Liver (tissue), 9 donors: ENCODE data around the gene TAS2R14. TPM values are rescaled to one million over a fixed set of nuclear protein-coding genes. Genes with fewer than 3 reads are reported as not detected.

Source experiments
- DNase-seq: peaks from one replicate; pipeline ENCODE4 v3.0.0-alpha.2; 2017; ENCODE audit warnings: low spot score
- H3K27ac ChIP-seq, 2 donors: one replicate each; pipeline ENCODE4 v1.7.0; 2013; ENCODE audit warnings: inconsistent platforms in 2 of 2, low read length in 2 of 2, control low read depth in 1 of 2, low read depth in 1 of 2, mild to moderate bottlenecking in 1 of 2
- H3K27me3 ChIP-seq, 4 donors: one replicate each; pipeline versions ENCODE4 v1.6.1 to v1.7.0; 2013; ENCODE audit warnings: low read length in 3 of 4, inconsistent platforms in 1 of 4, mild to moderate bottlenecking in 1 of 4, moderate library complexity in 1 of 4; ENCODE audit not compliant: control insufficient read depth in 4 of 4, insufficient read depth in 4 of 4
- H3K36me3 ChIP-seq, 4 donors: one replicate each; pipeline versions ENCODE4 v1.6.1 to v1.7.0; 2013; ENCODE audit warnings: low read length in 3 of 4, mild to moderate bottlenecking in 3 of 4, low read depth in 1 of 4, moderate library complexity in 1 of 4; ENCODE audit not compliant: control insufficient read depth in 4 of 4, insufficient read depth in 3 of 4
- H3K4me1 ChIP-seq, 4 donors: one replicate each; pipeline versions ENCODE4 v1.6.1 to v1.7.0; 2013; ENCODE audit warnings: low read length in 3 of 4, mild to moderate bottlenecking in 3 of 4, moderate library complexity in 1 of 4; ENCODE audit not compliant: control insufficient read depth in 4 of 4, insufficient read depth in 4 of 4
- H3K4me3 ChIP-seq, 3 donors: one replicate each; pipeline versions ENCODE4 v1.6.1 to v1.7.0; 2013; ENCODE audit warnings: low read length in 3 of 3, control low read depth in 1 of 3, low read depth in 1 of 3, mild to moderate bottlenecking in 1 of 3
- H3K9ac ChIP-seq, 2 donors: one replicate each; pipeline ENCODE4 v1.7.0; 2013; ENCODE audit warnings: low read length in 2 of 2, mild to moderate bottlenecking in 2 of 2, moderate library complexity in 2 of 2, control low read depth in 1 of 2, low read depth in 1 of 2
- H3K9me3 ChIP-seq, 4 donors: one replicate each; pipeline versions ENCODE4 v1.6.1 to v1.7.0; 2013; ENCODE audit warnings: low read length in 3 of 4; ENCODE audit not compliant: control insufficient read depth in 4 of 4
- EGR1 ChIP-seq, 2 donors: IDR thresholded peaks; 2 replicates each; pipeline ENCODE4 v1.6.1; 2016 to 2018; ENCODE audit warnings: antibody characterized with exemption in 2 of 2, low read depth in 2 of 2
- FOXA1 ChIP-seq: IDR thresholded peaks from 2 replicates; pipeline ENCODE4 v1.6.1; 2016; ENCODE audit warnings: antibody characterized with exemption
- FOXA2 ChIP-seq: IDR thresholded peaks from 2 replicates; pipeline ENCODE4 v1.6.1; 2016; ENCODE audit warnings: antibody characterized with exemption
- GABPA ChIP-seq, 2 donors: IDR thresholded peaks in 1 of 2; conservative IDR thresholded peaks in 1 of 2; 2 replicates each; pipeline ENCODE4 v1.6.1; 2016; ENCODE audit warnings: antibody characterized with exemption in 2 of 2, mild to moderate bottlenecking in 1 of 2, moderate library complexity in 1 of 2
- HNF4A ChIP-seq, 2 donors: conservative IDR thresholded peaks; 2 replicates each; pipeline ENCODE4 v1.6.1; 2016; ENCODE audit warnings: antibody characterized with exemption in 2 of 2, mild to moderate bottlenecking in 2 of 2
- JUND ChIP-seq, 2 donors: IDR thresholded peaks; 2 replicates each; pipeline ENCODE4 v1.6.1; 2016; ENCODE audit warnings: antibody characterized with exemption in 2 of 2
- NR2F2 ChIP-seq: IDR thresholded peaks from 2 replicates; pipeline ENCODE4 v1.6.1; 2016; ENCODE audit warnings: antibody characterized with exemption
- RAD21 ChIP-seq, 2 donors: IDR thresholded peaks; 2 replicates each; pipeline ENCODE4 v1.6.1; 2016; ENCODE audit warnings: antibody characterized with exemption in 2 of 2, mild to moderate bottlenecking in 2 of 2
- RXRA ChIP-seq, 2 donors: IDR thresholded peaks; 2 replicates each; pipeline ENCODE4 v1.6.1; 2017 to 2018; ENCODE audit warnings: antibody characterized with exemption in 2 of 2, mild to moderate bottlenecking in 1 of 2
- SP1 ChIP-seq: IDR thresholded peaks from 2 replicates; pipeline ENCODE4 v1.6.1; 2018; ENCODE audit warnings: antibody characterized with exemption, mild to moderate bottlenecking
- TAF1 ChIP-seq: conservative IDR thresholded peaks from 2 replicates; pipeline ENCODE4 v1.6.1; 2016; ENCODE audit warnings: antibody characterized with exemption, mild to moderate bottlenecking
- YY1 ChIP-seq: IDR thresholded peaks from 2 replicates; pipeline ENCODE4 v1.6.1; 2016; ENCODE audit warnings: antibody characterized with exemption, mild to moderate bottlenecking
- WGBS: extraction: QIAGEN DNeasy Blood & Tissue Kit; methylation state at CpG from one replicate; pipeline ENCODE4 v1.1.7; 2013; 5-methylcytosine and 5-hydroxymethylcytosine counted together
- polyA plus RNA-seq, 2 donors: library from polyadenylated mRNA; stranded (reverse) in 1 of 2; unstranded in 1 of 2; fragments of 200-250 nt in 1 of 2; fragments of >200 nt in 1 of 2; fragmentation: Nextera tagmentation in 1 of 2; extraction: Ambion mirVana in 1 of 2; gene quantifications; one replicate each; pipeline versions ENCODE4 v1.2.1 to v1.2.3, GENCODE V29; 2013 to 2015
- total RNA-seq, 2 donors: library from RNA; depleted of rRNA; stranded (reverse); fragments of >200 nt; gene quantifications; one replicate each; pipeline ENCODE4 v1.2.3, GENCODE V29; 2014
- TF ChIP-seq, protein P1 (sequence below): IDR thresholded peaks from 2 replicates; pipeline ENCODE4 v1.6.1; 2016; ENCODE audit warnings: antibody characterized with exemption
- TF ChIP-seq, protein P2 (sequence below): IDR thresholded peaks from 2 replicates; pipeline ENCODE4 v1.6.1; 2016; ENCODE audit warnings: antibody characterized with exemption, mild to moderate bottlenecking
- TF ChIP-seq, protein P3 (sequence below): fragments of 150-350 bp; IDR thresholded peaks from 2 replicates; pipeline ENCODE4 v1.5.1; 2017; ENCODE audit warnings: improper control_type of control experiment, low read depth, low read length; ENCODE audit not compliant: missing input control
- TF ChIP-seq, protein P4 (sequence below): IDR thresholded peaks from 2 replicates; pipeline ENCODE4 v1.6.1; 2016; ENCODE audit warnings: antibody characterized with exemption
- donor health status: healthy.
- donor health status: healthy.
- donor health status: healthy.
- donor health status: healthy.
- donor health status: healthy.

The TAS2R14 gene
- total and polyA plus RNA-seq, 4 donors: 0.16 to 6.9 (median 1.5) TPM

DNA sequence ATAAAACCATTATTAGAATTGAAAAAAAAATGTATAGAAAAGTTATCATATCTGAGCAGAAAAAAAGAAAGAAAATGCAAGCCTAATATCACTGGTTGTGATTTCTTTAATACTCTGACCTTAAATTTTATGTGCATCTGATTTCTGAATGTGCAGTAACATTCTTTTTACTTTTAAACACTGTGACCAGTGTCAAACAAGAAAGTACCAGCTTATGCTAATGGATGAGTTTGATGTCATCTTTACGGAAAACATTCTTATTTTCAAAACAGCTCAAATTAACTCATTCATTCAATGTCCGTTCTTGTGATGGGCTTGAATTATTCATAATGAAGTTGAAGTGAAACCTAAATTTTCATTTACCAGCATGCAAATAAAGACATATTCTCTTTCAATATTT lies 47.7 kb upstream of the TAS2R14 start, which contains the start of gene TAS2R50 (continued):
- TF ChIP-seq HNF4A (conservative IDR thresholded peaks at IDR 0.05): no peak
- TF ChIP-seq EGR1 (IDR thresholded peaks at IDR 0.05; ENCODE audit: low read depth in 2 of 2): no peak
- TF ChIP-seq YY1: no peak
- TF ChIP-seq TAF1: no peak
- no peak for TF ChIP-seq RAD21 (IDR thresholded peaks at IDR 0.05)
- no peak for TF ChIP-seq RXRA (IDR thresholded peaks at IDR 0.05)
- TF ChIP-seq NR2F2: no peak
- no peak for TF ChIP-seq JUND (IDR thresholded peaks at IDR 0.05)
- TF ChIP-seq, protein P1, sequence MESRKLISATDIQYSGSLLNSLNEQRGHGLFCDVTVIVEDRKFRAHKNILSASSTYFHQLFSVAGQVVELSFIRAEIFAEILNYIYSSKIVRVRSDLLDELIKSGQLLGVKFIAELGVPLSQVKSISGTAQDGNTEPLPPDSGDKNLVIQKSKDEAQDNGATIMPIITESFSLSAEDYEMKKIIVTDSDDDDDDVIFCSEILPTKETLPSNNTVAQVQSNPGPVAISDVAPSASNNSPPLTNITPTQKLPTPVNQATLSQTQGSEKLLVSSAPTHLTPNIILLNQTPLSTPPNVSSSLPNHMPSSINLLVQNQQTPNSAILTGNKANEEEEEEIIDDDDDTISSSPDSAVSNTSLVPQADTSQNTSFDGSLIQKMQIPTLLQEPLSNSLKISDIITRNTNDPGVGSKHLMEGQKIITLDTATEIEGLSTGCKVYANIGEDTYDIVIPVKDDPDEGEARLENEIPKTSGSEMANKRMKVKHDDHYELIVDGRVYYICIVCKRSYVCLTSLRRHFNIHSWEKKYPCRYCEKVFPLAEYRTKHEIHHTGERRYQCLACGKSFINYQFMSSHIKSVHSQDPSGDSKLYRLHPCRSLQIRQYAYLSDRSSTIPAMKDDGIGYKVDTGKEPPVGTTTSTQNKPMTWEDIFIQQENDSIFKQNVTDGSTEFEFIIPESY: no peak
- no peak for TF ChIP-seq FOXA1
- TF ChIP-seq GABPA (IDR thresholded peaks at IDR 0.05 in 1 of 2, conservative IDR thresholded peaks at IDR 0.05 in 1 of 2): no peak

DNA sequence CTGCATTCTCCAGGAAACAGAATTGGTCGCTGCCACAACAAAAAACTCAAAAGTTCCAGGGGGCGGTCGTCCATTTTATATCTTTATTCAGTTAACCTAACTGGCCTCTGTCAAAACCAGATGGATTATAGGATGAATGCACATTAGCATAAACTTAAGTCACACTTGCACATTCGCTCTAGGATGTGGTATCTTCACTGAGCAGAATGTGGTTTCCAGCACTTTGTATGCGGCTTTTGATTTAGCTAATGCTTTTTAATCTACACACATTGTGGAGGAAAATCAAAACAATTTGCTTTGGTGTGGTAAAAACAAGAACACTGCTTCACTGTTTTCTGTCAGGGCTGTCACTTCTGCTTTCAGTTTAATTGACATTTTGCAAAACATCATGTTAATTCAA lies 43.2 kb upstream of the TAS2R14 start:
- Histone ChIP-seq H3K9me3 (no peaks in the 10 kb centered on the region), H3K27ac (no peak overlapping the region), H3K27me3 (no peaks in the 10 kb centered on the region), H3K36me3 (no peaks in the 10 kb centered on the region), H3K4me3 (no peak overlapping the region), H3K4me1 (no peaks in the 10 kb centered on the region), H3K9ac (no peak overlapping the region)
- DNase-seq: no peak
- TF ChIP-seq HNF4A (conservative IDR thresholded peaks at IDR 0.05) (no peak), RAD21 (IDR thresholded peaks at IDR 0.05) (no peak), EGR1 (IDR thresholded peaks at IDR 0.05; ENCODE audit: low read depth in 2 of 2) (no peak), YY1 (no peak), FOXA2 (no peak), SP1 (no peak), JUND (IDR thresholded peaks at IDR 0.05) (no peak), GABPA (IDR thresholded peaks at IDR 0.05 in 1 of 2, conservative IDR thresholded peaks at IDR 0.05 in 1 of 2) (no peak), TAF1 (no peak)
- TF ChIP-seq, protein P2, sequence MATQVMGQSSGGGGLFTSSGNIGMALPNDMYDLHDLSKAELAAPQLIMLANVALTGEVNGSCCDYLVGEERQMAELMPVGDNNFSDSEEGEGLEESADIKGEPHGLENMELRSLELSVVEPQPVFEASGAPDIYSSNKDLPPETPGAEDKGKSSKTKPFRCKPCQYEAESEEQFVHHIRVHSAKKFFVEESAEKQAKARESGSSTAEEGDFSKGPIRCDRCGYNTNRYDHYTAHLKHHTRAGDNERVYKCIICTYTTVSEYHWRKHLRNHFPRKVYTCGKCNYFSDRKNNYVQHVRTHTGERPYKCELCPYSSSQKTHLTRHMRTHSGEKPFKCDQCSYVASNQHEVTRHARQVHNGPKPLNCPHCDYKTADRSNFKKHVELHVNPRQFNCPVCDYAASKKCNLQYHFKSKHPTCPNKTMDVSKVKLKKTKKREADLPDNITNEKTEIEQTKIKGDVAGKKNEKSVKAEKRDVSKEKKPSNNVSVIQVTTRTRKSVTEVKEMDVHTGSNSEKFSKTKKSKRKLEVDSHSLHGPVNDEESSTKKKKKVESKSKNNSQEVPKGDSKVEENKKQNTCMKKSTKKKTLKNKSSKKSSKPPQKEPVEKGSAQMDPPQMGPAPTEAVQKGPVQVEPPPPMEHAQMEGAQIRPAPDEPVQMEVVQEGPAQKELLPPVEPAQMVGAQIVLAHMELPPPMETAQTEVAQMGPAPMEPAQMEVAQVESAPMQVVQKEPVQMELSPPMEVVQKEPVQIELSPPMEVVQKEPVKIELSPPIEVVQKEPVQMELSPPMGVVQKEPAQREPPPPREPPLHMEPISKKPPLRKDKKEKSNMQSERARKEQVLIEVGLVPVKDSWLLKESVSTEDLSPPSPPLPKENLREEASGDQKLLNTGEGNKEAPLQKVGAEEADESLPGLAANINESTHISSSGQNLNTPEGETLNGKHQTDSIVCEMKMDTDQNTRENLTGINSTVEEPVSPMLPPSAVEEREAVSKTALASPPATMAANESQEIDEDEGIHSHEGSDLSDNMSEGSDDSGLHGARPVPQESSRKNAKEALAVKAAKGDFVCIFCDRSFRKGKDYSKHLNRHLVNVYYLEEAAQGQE: no peak
- TF ChIP-seq, protein P3, sequence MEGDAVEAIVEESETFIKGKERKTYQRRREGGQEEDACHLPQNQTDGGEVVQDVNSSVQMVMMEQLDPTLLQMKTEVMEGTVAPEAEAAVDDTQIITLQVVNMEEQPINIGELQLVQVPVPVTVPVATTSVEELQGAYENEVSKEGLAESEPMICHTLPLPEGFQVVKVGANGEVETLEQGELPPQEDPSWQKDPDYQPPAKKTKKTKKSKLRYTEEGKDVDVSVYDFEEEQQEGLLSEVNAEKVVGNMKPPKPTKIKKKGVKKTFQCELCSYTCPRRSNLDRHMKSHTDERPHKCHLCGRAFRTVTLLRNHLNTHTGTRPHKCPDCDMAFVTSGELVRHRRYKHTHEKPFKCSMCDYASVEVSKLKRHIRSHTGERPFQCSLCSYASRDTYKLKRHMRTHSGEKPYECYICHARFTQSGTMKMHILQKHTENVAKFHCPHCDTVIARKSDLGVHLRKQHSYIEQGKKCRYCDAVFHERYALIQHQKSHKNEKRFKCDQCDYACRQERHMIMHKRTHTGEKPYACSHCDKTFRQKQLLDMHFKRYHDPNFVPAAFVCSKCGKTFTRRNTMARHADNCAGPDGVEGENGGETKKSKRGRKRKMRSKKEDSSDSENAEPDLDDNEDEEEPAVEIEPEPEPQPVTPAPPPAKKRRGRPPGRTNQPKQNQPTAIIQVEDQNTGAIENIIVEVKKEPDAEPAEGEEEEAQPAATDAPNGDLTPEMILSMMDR: no peak
- TF ChIP-seq, protein P4, sequence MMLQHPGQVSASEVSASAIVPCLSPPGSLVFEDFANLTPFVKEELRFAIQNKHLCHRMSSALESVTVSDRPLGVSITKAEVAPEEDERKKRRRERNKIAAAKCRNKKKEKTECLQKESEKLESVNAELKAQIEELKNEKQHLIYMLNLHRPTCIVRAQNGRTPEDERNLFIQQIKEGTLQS: no peak
- 90% methylated on average over 5 of the region's 5 CpGs for WGBS
